GM12872 (cell line): ENCODE data around the gene RAB14.
A peak's percentile ranks its signal among the peaks of the same experiment; 100 is the strongest.

ENCODE experiments used
- CTCF ChIP-seq: IDR thresholded peaks from 3 replicates; pipeline ENCODE4 v1.5.1; 2011; ENCODE audit warnings: low read depth, mild to moderate bottlenecking, low read length, moderate library complexity; ENCODE audit not compliant: insufficient read depth

The RAB14 gene

GRCh38 chr9:121230256-121230655 lies 28.6 kb upstream of the RAB14 start:
- no peak for TF ChIP-seq CTCF

- no peak for TF ChIP-seq CTCF
Observed at GRCh38 chr9:121227862-121228261, 26.2 kb upstream of the RAB14 start.

- no peak for TF ChIP-seq CTCF
Observed at GRCh38 chr9:121226175-121226574, 24.5 kb upstream of the RAB14 start.

GRCh38 chr9:121225240-121225639 lies 23.6 kb upstream of the RAB14 start:
- TF ChIP-seq CTCF: no peak

- TF ChIP-seq CTCF: peak; percentile 52; the same call in 2 of the 3 replicates
Observed at GRCh38 chr9:121222524-121223171, 21.0 kb upstream of the RAB14 start.

- no peak for TF ChIP-seq CTCF
Observed at GRCh38 chr9:121221664-121222055, 20.0 kb upstream of the RAB14 start.

GRCh38 chr9:121220996-121221663 lies 19.5 kb upstream of the RAB14 start:
- TF ChIP-seq CTCF: no peak
